Loucy (cell line): Measurements from ENCODE around the gene MLIP.

ENCODE experiments used
- H2AFZ ChIP-seq: fragments of 200-600 bp; sonication (generic); 2 replicates; pipeline ENCODE4 v1.6.0; 2016; ENCODE audit warnings: antibody characterized with exemption, mild to moderate bottlenecking, low read length, moderate library complexity
- H3F3A ChIP-seq: fragments of 200-600 bp; 2 replicates; pipeline ENCODE4 v1.6.0; 2016; ENCODE audit warnings: antibody characterized with exemption, low read depth, mild to moderate bottlenecking
- H3K27me3 ChIP-seq: fragments of 200-600 bp; sonication (generic); 2 replicates; pipeline ENCODE4 v1.6.1; 2014; ENCODE audit warnings: low read length, mild to moderate bottlenecking; ENCODE audit not compliant: insufficient read depth, poor library complexity, severe bottlenecking
- H3K36me3 ChIP-seq: fragments of 200-600 bp; sonication (generic); 2 replicates; pipeline ENCODE4 v1.6.1; 2016; ENCODE audit warnings: low read length; ENCODE audit not compliant: insufficient read depth
- H3K4me1 ChIP-seq: fragments of 200-600 bp; sonication (generic); 2 replicates; pipeline ENCODE4 v1.5.1; 2014; ENCODE audit warnings: low read length, mild to moderate bottlenecking; ENCODE audit not compliant: insufficient read depth, poor library complexity, severe bottlenecking
- H3K4me2 ChIP-seq: fragments of 200-600 bp; sonication (generic); 2 replicates; pipeline ENCODE4 v1.6.0; 2014; ENCODE audit warnings: antibody characterized with exemption, low read length, low read depth, mild to moderate bottlenecking; ENCODE audit not compliant: poor library complexity, severe bottlenecking
- H3K4me3 ChIP-seq: fragments of 200-600 bp; sonication (generic); 2 replicates; pipeline ENCODE4 v1.5.1; 2014; ENCODE audit warnings: low read length, mild to moderate bottlenecking, mixed read lengths; ENCODE audit not compliant: poor library complexity, severe bottlenecking
- H3K79me2 ChIP-seq: fragments of 200-600 bp; sonication (generic); 2 replicates; pipeline ENCODE4 v1.6.1; 2014; ENCODE audit warnings: low read length; ENCODE audit not compliant: insufficient read depth
- H3K9ac ChIP-seq: fragments of 200-600 bp; sonication (generic); 2 replicates; pipeline ENCODE4 v1.6.0; 2014; ENCODE audit warnings: mild to moderate bottlenecking, low read depth, low read length, moderate library complexity; ENCODE audit not compliant: poor library complexity, severe bottlenecking
- H3K9me2 ChIP-seq: fragments of 200-600 bp; sonication (generic); replicated peaks from 2 replicates; pipeline ENCODE4 v1.6.1; 2016; ENCODE audit warnings: low read depth, low read length, mixed read lengths
- H3K9me3 ChIP-seq: fragments of 200-600 bp; sonication (generic); 2 replicates; pipeline ENCODE4 v1.6.1; 2014; ENCODE audit warnings: mild to moderate bottlenecking, antibody characterized with exemption, low read length, low read depth; ENCODE audit not compliant: insufficient read depth
- H4K20me1 ChIP-seq: fragments of 200-600 bp; sonication (generic); 2 replicates; pipeline ENCODE4 v1.6.0; 2014; ENCODE audit warnings: antibody characterized with exemption, low read length, mild to moderate bottlenecking; ENCODE audit not compliant: insufficient read depth, poor library complexity, severe bottlenecking
- EZH2phosphoT487 ChIP-seq: fragments of 200-600 bp; IDR thresholded peaks from 2 replicates; pipeline ENCODE4 v1.6.1; 2018; ENCODE audit warnings: antibody characterized with exemption, mild to moderate bottlenecking, moderate library complexity, borderline replicate concordance
- TF ChIP-seq, protein P1 (sequence below): fragments of 200-600 bp; sonication (generic); conservative IDR thresholded peaks from 2 replicates; pipeline ENCODE4 v1.5.1; 2014; ENCODE audit warnings: mild to moderate bottlenecking, antibody characterized with exemption, low read length

MLIP gene

DNA sequence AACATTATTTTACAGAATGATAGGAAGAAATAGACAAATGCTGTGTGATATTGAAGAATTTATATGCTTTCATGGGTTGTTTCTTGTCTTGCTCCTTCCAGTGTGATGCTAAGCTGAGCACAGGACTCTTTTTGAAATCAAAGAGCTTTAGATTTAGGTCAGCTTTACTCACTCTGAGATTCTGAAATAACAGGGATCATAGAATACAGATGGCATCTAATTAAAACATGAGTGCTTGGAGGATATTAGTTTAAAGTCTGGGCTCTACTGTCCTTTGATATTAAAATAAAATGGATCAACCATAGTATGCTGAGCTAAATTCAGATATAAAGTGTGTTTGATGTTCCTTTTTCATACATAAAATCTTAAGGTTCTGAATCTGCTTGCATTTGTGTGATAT is 29.6 kb downstream of the MLIP start:
- no peak overlapping the region for H2AFZ ChIP-seq
- TF ChIP-seq, protein P1, sequence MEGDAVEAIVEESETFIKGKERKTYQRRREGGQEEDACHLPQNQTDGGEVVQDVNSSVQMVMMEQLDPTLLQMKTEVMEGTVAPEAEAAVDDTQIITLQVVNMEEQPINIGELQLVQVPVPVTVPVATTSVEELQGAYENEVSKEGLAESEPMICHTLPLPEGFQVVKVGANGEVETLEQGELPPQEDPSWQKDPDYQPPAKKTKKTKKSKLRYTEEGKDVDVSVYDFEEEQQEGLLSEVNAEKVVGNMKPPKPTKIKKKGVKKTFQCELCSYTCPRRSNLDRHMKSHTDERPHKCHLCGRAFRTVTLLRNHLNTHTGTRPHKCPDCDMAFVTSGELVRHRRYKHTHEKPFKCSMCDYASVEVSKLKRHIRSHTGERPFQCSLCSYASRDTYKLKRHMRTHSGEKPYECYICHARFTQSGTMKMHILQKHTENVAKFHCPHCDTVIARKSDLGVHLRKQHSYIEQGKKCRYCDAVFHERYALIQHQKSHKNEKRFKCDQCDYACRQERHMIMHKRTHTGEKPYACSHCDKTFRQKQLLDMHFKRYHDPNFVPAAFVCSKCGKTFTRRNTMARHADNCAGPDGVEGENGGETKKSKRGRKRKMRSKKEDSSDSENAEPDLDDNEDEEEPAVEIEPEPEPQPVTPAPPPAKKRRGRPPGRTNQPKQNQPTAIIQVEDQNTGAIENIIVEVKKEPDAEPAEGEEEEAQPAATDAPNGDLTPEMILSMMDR = no peak
- no peak for TF ChIP-seq EZH2phosphoT487
- H3K9ac ChIP-seq = no peak overlapping the region

DNA sequence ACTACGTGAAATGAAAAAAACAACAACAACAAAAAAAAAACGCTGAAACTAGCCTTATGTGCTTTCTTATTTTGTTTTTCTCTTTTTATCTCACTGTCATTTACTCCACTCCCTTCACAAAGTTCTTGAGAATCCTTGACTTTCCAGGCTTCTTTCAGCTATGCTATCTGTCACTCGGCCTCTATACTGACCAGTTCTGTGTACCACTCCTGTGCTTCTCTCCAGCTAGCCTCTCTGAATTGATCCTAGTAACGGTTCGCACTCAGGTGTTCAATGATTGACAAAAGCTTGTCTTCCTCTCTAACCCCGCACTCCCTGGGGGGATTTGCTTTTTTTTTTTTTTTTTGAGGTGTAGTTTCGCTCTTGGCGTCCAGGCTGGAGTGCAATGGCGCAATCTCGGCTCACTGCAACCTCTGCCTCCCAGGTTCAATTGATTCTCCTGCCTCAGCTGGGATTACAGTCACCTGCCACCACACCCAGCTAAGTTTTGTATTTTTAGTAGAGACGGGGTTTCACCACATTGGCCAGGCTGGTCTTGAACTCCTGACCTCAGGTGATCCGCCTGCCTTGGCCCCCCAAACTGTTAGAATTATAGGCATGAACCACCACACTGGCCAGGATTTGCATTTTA is 31.8 kb downstream of the MLIP start:
- TF ChIP-seq, protein P1 = no peak
- no peak for TF ChIP-seq EZH2phosphoT487
- no peaks in the 10 kb centered on the region for H4K20me1 ChIP-seq
- no peaks in the 10 kb centered on the region for H3F3A ChIP-seq
- H3K4me1 ChIP-seq = no peaks in the 10 kb centered on the region
- no peaks in the 10 kb centered on the region for H3K27me3 ChIP-seq
- H3K36me3 ChIP-seq = no peaks in the 10 kb centered on the region
- H3K79me2 ChIP-seq = no peaks in the 10 kb centered on the region
- H2AFZ ChIP-seq = no peak overlapping the region
- H3K9me2 ChIP-seq = no peaks in the 10 kb centered on the region
- H3K9me3 ChIP-seq = no peaks in the 10 kb centered on the region
- no peak overlapping the region for H3K4me3 ChIP-seq
- H3K9ac ChIP-seq = no peak overlapping the region
- H3K4me2 ChIP-seq = no peak overlapping the region

More for the DNA sequence above, 29.6 kb downstream of the MLIP start:
- no peaks in the 10 kb centered on the region for H3K36me3 ChIP-seq
- no peaks in the 10 kb centered on the region for H3K9me2 ChIP-seq
- no peak overlapping the region for H3K4me2 ChIP-seq
- H3K4me1 ChIP-seq = no peaks in the 10 kb centered on the region
- no peaks in the 10 kb centered on the region for H3K79me2 ChIP-seq
- no peak overlapping the region for H3K4me3 ChIP-seq
- H3F3A ChIP-seq = no peaks in the 10 kb centered on the region
- H3K27me3 ChIP-seq = no peaks in the 10 kb centered on the region
- no peaks in the 10 kb centered on the region for H4K20me1 ChIP-seq
- H3K9me3 ChIP-seq = no peaks in the 10 kb centered on the region

DNA sequence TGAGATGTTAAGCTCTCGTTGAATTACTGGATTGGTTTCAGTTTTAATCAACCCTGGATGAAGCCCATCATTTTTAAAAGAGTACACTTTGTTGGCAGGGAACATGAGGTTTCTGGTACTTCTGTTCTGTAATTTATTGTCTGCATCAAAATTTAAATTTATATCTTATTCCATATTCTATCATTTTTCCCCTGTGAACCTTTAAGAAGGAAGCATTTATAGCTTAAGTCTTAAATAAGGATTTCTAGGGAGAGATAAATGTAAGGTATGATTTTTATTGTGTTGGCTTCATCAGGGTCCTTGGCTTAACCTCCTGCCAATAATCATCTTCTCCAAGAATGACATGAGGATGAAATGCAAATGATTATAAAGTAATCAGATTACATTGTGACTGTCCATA is 40.6 kb downstream of the MLIP start:
- H3K9me2 ChIP-seq = no peaks in the 10 kb centered on the region; the same call in 1 of the 2 replicates
- no peak overlapping the region for H3K4me3 ChIP-seq
- H3K4me1 ChIP-seq = no peaks in the 10 kb centered on the region
- no peaks in the 10 kb centered on the region for H4K20me1 ChIP-seq
- no peaks in the 10 kb centered on the region for H3K27me3 ChIP-seq
- no peak overlapping the region for H3K9ac ChIP-seq
- H3K9me3 ChIP-seq = no peaks in the 10 kb centered on the region
- no peak overlapping the region for H2AFZ ChIP-seq
- no peaks in the 10 kb centered on the region for H3F3A ChIP-seq
- TF ChIP-seq, protein P1 = no peak
- TF ChIP-seq EZH2phosphoT487 = no peak
- H3K36me3 ChIP-seq = no peaks in the 10 kb centered on the region
- H3K79me2 ChIP-seq = no peaks in the 10 kb centered on the region
- no peak overlapping the region for H3K4me2 ChIP-seq
